Measurements from ENCODE around the gene MPHOSPH6.
"Not testable (repeated sequence)": the region's sequence is repeated elsewhere in the genome, so short reads cannot be mapped to it uniquely, and the experiment has no call there.

Gene MPHOSPH6

GRCh38 chr16:82118749-82119148 lies 51.3 kb downstream of the MPHOSPH6 start (continued):
- TF ChIP-seq ZNF8 (CRISPR knock-in tag; IDR thresholded peaks at IDR 0.05), result no peak

DNA sequence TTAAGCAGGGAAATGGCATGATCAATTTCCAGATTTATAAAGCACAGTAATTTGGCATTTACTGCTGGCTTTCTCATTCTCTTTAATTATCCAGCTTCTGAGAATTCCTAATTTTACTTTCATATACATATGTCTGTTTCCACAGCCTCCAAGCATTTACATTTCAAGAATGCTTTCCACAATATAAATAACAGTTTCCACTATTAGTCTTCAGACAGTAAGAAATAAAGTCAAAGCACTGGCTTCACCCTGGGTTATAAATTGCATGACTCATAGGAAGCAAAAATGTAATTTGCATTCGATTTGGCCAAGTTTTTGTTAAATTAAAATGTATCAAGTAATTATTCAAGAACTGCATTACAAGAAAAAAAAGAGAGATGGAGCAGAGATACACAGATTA lies 53.5 kb downstream of the MPHOSPH6 start:
- ATAC-seq, result no peak
- no peak for TF ChIP-seq ISL1 (CRISPR knock-in tag; IDR thresholded peaks at IDR 0.05)

GRCh38 chr16:82113741-82114140 lies 56.3 kb downstream of the MPHOSPH6 start:
- ATAC-seq, result no peak
- TF ChIP-seq RARB (CRISPR knock-in tag; IDR thresholded peaks at IDR 0.05) (no peak), TOX (CRISPR knock-in tag; IDR thresholded peaks at IDR 0.05; ENCODE audit: borderline replicate concordance) (no peak), ZNF70 (CRISPR knock-in tag; IDR thresholded peaks at IDR 0.05) (no peak), CSDC2 (CRISPR knock-in tag; IDR thresholded peaks at IDR 0.05) (no peak)
- TF ChIP-seq, protein P1, sequence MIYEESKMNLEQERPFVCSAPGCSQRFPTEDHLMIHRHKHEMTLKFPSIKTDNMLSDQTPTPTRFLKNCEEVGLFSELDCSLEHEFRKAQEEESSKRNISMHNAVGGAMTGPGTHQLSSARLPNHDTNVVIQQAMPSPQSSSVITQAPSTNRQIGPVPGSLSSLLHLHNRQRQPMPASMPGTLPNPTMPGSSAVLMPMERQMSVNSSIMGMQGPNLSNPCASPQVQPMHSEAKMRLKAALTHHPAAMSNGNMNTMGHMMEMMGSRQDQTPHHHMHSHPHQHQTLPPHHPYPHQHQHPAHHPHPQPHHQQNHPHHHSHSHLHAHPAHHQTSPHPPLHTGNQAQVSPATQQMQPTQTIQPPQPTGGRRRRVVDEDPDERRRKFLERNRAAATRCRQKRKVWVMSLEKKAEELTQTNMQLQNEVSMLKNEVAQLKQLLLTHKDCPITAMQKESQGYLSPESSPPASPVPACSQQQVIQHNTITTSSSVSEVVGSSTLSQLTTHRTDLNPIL (CRISPR knock-in tag; IDR thresholded peaks at IDR 0.05; ENCODE audit: low read depth), result no peak

- no peak for ATAC-seq
- TF ChIP-seq CSRNP3 (CRISPR knock-in tag; IDR thresholded peaks at IDR 0.05), result no peak
- TF ChIP-seq CSDC2 (CRISPR knock-in tag; IDR thresholded peaks at IDR 0.05), result no peak
- no peak for TF ChIP-seq OSR1 (CRISPR knock-in tag; IDR thresholded peaks at IDR 0.05)
- no peak for TF ChIP-seq PATZ1 (CRISPR knock-in tag; IDR thresholded peaks at IDR 0.05; ENCODE audit: borderline replicate concordance)
- TF ChIP-seq TCF4 (CRISPR knock-in tag; IDR thresholded peaks at IDR 0.05; ENCODE audit: borderline replicate concordance), result no peak
- TF ChIP-seq RARB (CRISPR knock-in tag; IDR thresholded peaks at IDR 0.05), result no peak
- no peak for TF ChIP-seq BACH2 (CRISPR knock-in tag; IDR thresholded peaks at IDR 0.05; ENCODE audit: borderline replicate concordance)
- no peak for TF ChIP-seq GLIS3 (CRISPR knock-in tag; IDR thresholded peaks at IDR 0.05)
- no peak for TF ChIP-seq ZFP3 (CRISPR knock-in tag; IDR thresholded peaks at IDR 0.05)
- no peak for TF ChIP-seq ESRRG (CRISPR knock-in tag; IDR thresholded peaks at IDR 0.05)
These were observed 58.1 kb downstream of the MPHOSPH6 start for GRCh38 chr16:82111944-82112343.

GRCh38 chr16:82109266-82109665 lies 60.8 kb downstream of the MPHOSPH6 start:
- ATAC-seq, result not testable (repeated sequence)

DNA sequence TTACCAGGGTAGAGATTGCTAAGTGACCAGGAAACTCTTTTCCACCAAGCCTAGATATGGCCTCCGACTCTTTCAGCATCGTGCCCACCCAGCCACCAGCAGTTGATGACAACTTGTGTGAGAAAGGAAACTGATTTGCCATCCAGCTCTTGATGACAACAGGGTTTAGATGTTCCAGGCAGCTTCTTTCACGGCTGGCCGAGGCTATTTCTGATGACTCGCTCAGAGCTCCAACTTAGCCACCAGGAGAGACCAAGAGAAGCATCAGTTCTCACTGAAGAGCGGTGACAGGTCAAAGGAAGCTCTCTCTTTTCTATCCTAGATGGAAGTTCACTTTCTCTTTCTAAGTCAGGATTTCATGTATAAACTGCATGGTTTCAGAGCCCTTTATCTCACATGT lies 61.2 kb downstream of the MPHOSPH6 start:
- TF ChIP-seq ZFP3 (CRISPR knock-in tag; IDR thresholded peaks at IDR 0.05), result no peak
- no peak for TF ChIP-seq BACH2 (CRISPR knock-in tag; IDR thresholded peaks at IDR 0.05; ENCODE audit: borderline replicate concordance)
- no peak for TF ChIP-seq TOX (CRISPR knock-in tag; IDR thresholded peaks at IDR 0.05; ENCODE audit: borderline replicate concordance)
- no peak for TF ChIP-seq ISL1 (CRISPR knock-in tag; IDR thresholded peaks at IDR 0.05)
- no peak for TF ChIP-seq ARNTL (CRISPR knock-in tag; IDR thresholded peaks at IDR 0.05; ENCODE audit: borderline replicate concordance, low read depth)
- TF ChIP-seq PATZ1 (CRISPR knock-in tag; IDR thresholded peaks at IDR 0.05; ENCODE audit: borderline replicate concordance), result no peak
- no peak for ATAC-seq

DNA sequence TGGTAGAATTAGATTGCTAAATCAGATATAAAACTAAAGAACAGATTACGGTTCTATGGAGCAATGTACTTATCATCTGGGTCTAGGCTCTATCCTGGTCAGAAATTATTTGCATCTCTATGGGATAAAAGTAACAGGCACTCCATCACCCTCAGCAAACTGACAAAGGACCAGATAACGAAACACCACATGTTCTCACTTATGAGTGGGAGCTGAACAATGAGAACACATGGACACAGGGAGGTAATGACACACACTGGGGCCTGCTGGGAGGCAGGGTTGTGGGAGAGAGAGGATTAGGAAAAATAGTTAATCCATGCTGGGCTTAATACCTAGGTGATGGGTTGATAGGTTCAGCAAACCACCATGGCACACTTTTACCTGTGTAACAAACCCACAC lies 61.9 kb downstream of the MPHOSPH6 start:
- ATAC-seq, result no peak
- TF ChIP-seq ESRRG (CRISPR knock-in tag; IDR thresholded peaks at IDR 0.05), result no peak
